Gastroesophageal sphincter (tissue), 3 donors: Measurements from ENCODE around the gene CLDN2.

Source experiments
- EP300 ChIP-seq: sonication (generic); formaldehyde crosslinking; IDR thresholded peaks from one replicate; pipeline ENCODE4 v1.6.1; 2017; ENCODE audit warnings: antibody characterized with exemption, mild to moderate bottlenecking
- POLR2A ChIP-seq, 2 donors: fragments of 450-650 bp; IDR thresholded peaks; one replicate each; pipeline ENCODE4 v1.6.1; 2017; ENCODE audit warnings: antibody characterized with exemption in 2 of 2, mild to moderate bottlenecking in 2 of 2, moderate library complexity in 1 of 2
- POLR2AphosphoS5 ChIP-seq: sonication (generic); formaldehyde crosslinking; IDR thresholded peaks from one replicate; pipeline ENCODE4 v1.6.1; 2017; ENCODE audit warnings: antibody characterized with exemption
- TF ChIP-seq, protein P1 (sequence below), 4 experiments: fragments of 200-600 bp in 2 of 4; fragments of 450-650 bp in 2 of 4; sonication (generic) in 1 of 4; IDR thresholded peaks; one replicate each; pipeline ENCODE4 v1.5.1; 2017 to 2019; ENCODE audit warnings: antibody characterized with exemption in 4 of 4, mild to moderate bottlenecking in 2 of 4, moderate library complexity in 2 of 4

DNA sequence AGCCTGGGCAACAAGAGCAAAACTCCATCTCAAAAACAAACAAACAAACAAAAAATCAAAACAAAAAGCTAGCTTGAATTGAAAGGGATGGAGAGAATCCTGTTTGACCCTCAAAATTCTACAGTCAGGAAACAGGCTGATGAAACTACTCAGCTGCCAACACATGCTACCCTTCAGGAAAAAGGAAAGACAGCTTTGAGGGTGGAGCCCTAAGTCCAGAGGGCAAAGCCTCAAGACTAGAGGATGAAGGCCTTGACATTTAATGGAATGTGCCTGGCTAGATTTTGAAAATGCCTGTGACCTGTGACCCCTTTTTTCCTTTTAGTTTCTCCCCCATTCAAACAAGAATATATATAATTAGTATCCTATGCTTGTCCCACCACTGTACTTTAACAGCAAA is 52.7 kb downstream of the CLDN2 start:
- TF ChIP-seq EP300 (no peak), POLR2A (IDR thresholded peaks at IDR 0.05) (no peak), POLR2AphosphoS5 (no peak)
- TF ChIP-seq, protein P1, sequence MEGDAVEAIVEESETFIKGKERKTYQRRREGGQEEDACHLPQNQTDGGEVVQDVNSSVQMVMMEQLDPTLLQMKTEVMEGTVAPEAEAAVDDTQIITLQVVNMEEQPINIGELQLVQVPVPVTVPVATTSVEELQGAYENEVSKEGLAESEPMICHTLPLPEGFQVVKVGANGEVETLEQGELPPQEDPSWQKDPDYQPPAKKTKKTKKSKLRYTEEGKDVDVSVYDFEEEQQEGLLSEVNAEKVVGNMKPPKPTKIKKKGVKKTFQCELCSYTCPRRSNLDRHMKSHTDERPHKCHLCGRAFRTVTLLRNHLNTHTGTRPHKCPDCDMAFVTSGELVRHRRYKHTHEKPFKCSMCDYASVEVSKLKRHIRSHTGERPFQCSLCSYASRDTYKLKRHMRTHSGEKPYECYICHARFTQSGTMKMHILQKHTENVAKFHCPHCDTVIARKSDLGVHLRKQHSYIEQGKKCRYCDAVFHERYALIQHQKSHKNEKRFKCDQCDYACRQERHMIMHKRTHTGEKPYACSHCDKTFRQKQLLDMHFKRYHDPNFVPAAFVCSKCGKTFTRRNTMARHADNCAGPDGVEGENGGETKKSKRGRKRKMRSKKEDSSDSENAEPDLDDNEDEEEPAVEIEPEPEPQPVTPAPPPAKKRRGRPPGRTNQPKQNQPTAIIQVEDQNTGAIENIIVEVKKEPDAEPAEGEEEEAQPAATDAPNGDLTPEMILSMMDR (IDR thresholded peaks at IDR 0.05) = no peak
